WTC11 (cell line): Measurements from ENCODE around the gene DZANK1. TPM values are rescaled to one million over a fixed set of nuclear protein-coding genes. Genes with fewer than 3 reads are reported as not detected.

Experiments used
- ATAC-seq: fragments of 200-7000 bp; cut with Tn5 transposase; 2 replicates; pipeline ENCODE4 v1.10.0; 2021; ENCODE audit warnings: mild to moderate bottlenecking, moderate library complexity
- CTCF ChIA-PET: fragments of 300-600 bp; sonication (Branson Sonifier 250); formaldehyde crosslinking; loops from one replicate; lab custom pipeline; 2021; ENCODE audit warnings: antibody characterized with exemption; lab: Charles Lee
- POLR2A ChIA-PET: fragments of 350-600 bp; sonication (Branson Sonifier 250); formaldehyde crosslinking; loops from one replicate; lab custom pipeline; 2021; ENCODE audit warnings: antibody characterized with exemption; lab: Charles Lee
- DNase-seq: peaks from one replicate; pipeline ENCODE4 v3.0.0; 2021; ENCODE audit warnings: low spot score
- H3K27ac Mint-ChIP-seq: 2 replicates; pipeline ENCODE4 v1.8.0; 2021; ENCODE audit warnings: mixed read lengths
- H3K27me3 Mint-ChIP-seq: 2 replicates; pipeline ENCODE4 v1.8.0; 2021; ENCODE audit warnings: low read depth, mild to moderate bottlenecking, moderate library complexity, mixed read lengths
- H3K36me3 Mint-ChIP-seq: 2 replicates; pipeline ENCODE4 v1.8.0; 2021; ENCODE audit warnings: mixed read lengths
- H3K4me1 Mint-ChIP-seq: 2 replicates; pipeline ENCODE4 v1.8.0; 2022; ENCODE audit warnings: mixed read lengths
- H3K4me3 Mint-ChIP-seq: 2 replicates; pipeline ENCODE4 v1.8.0; 2021; ENCODE audit warnings: mild to moderate bottlenecking, moderate library complexity, mixed read lengths
- H3K9me3 Mint-ChIP-seq: 2 replicates; pipeline ENCODE4 v1.8.0; 2021; ENCODE audit warnings: mixed read lengths
- ATF3 ChIP-seq: sonication (generic); formaldehyde crosslinking; conservative IDR thresholded peaks from 2 replicates; pipeline ENCODE4 v1.8.1; 2022; ENCODE audit warnings: mild to moderate bottlenecking, missing genetic modification reagents
- IRF2 ChIP-seq: sonication (generic); formaldehyde crosslinking; IDR thresholded peaks from 2 replicates; pipeline ENCODE4 v1.8.0; 2022; ENCODE audit warnings: low read depth, missing genetic modification reagents, borderline replicate concordance
- JAZF1 ChIP-seq: fragments of 250-450 bp; sonication (Bioruptor Pico); IDR thresholded peaks from 2 replicates; pipeline ENCODE4 v1.9.0; 2021; ENCODE audit warnings: moderate library complexity, mild to moderate bottlenecking, inconsistent platforms
- JUN ChIP-seq: sonication (generic); formaldehyde crosslinking; IDR thresholded peaks from 2 replicates; pipeline ENCODE4 v1.8.0; 2023; ENCODE audit warnings: mild to moderate bottlenecking, missing genetic modification reagents
- MAX ChIP-seq: sonication (generic); formaldehyde crosslinking; IDR thresholded peaks from 2 replicates; pipeline ENCODE4 v1.8.0; 2022; ENCODE audit warnings: mild to moderate bottlenecking, missing genetic modification reagents
- MXD4 ChIP-seq: fragments of 250-450 bp; sonication (Bioruptor Pico); IDR thresholded peaks from 2 replicates; pipeline ENCODE4 v1.8.0; 2021; ENCODE audit warnings: mild to moderate bottlenecking, moderate library complexity, borderline replicate concordance
- NFE2L1 ChIP-seq: sonication (generic); formaldehyde crosslinking; IDR thresholded peaks from 2 replicates; pipeline ENCODE4 v1.8.1; 2023; ENCODE audit warnings: missing genetic modification reagents
- NR1H2 ChIP-seq: sonication (generic); formaldehyde crosslinking; IDR thresholded peaks from 2 replicates; pipeline ENCODE4 v1.9.0; 2021; ENCODE audit warnings: mild to moderate bottlenecking, moderate library complexity, missing genetic modification reagents
- OVOL2 ChIP-seq: fragments of 250-450 bp; sonication (Bioruptor Pico); IDR thresholded peaks from 2 replicates; pipeline ENCODE4 v1.9.0; 2021; ENCODE audit warnings: mild to moderate bottlenecking, borderline replicate concordance
- RELA ChIP-seq: sonication (generic); formaldehyde crosslinking; IDR thresholded peaks from 2 replicates; pipeline ENCODE4 v1.8.1; 2022; ENCODE audit warnings: missing genetic modification reagents, mild to moderate bottlenecking, borderline replicate concordance
- SOX15 ChIP-seq: fragments of 250-450 bp; sonication (Bioruptor Pico); IDR thresholded peaks from 2 replicates; pipeline ENCODE4 v1.9.0; 2021; ENCODE audit warnings: mild to moderate bottlenecking
- SP1 ChIP-seq: sonication (generic); formaldehyde crosslinking; conservative IDR thresholded peaks from 2 replicates; pipeline ENCODE4 v1.8.1; 2022; ENCODE audit warnings: missing genetic modification reagents
- ZBTB43 ChIP-seq: sonication (generic); formaldehyde crosslinking; IDR thresholded peaks from 2 replicates; pipeline ENCODE4 v1.8.1; 2023; ENCODE audit warnings: mild to moderate bottlenecking, missing genetic modification reagents
- ZMAT4 ChIP-seq: fragments of 250-450 bp; sonication (Bioruptor Pico); IDR thresholded peaks from 2 replicates; pipeline ENCODE4 v1.9.0; 2021; ENCODE audit warnings: mild to moderate bottlenecking
- ZNF396 ChIP-seq: fragments of 250-450 bp; sonication (Bioruptor Pico); IDR thresholded peaks from 2 replicates; pipeline ENCODE4 v1.8.0; 2021; ENCODE audit warnings: mild to moderate bottlenecking, moderate library complexity, borderline replicate concordance
- total RNA-seq: library from RNA; stranded (reverse); gene quantifications from 3 replicates; pipeline ENCODE4 v1.2.3, GENCODE V29; 2021
- TF ChIP-seq, protein P1 (sequence below): sonication (generic); formaldehyde crosslinking; IDR thresholded peaks from 2 replicates; pipeline ENCODE4 v1.8.0; 2023; ENCODE audit warnings: missing genetic modification reagents
- TF ChIP-seq, protein P2 (sequence below): sonication (generic); formaldehyde crosslinking; IDR thresholded peaks from 2 replicates; pipeline ENCODE4 v1.8.1; 2023; ENCODE audit warnings: mild to moderate bottlenecking, missing genetic modification reagents, moderate library complexity
- TF ChIP-seq, protein P3 (sequence below): fragments of 250-450 bp; sonication (Bioruptor Pico); conservative IDR thresholded peaks from 2 replicates; pipeline ENCODE4 v1.9.0; 2021; ENCODE audit warnings: mild to moderate bottlenecking
- TF ChIP-seq, protein P4 (sequence below): sonication (generic); formaldehyde crosslinking; conservative IDR thresholded peaks from 2 replicates; pipeline ENCODE4 v1.8.1; 2023; ENCODE audit warnings: mild to moderate bottlenecking, low read depth, missing genetic modification reagents, moderate library complexity
- TF ChIP-seq, protein P5 (sequence below): sonication (generic); formaldehyde crosslinking; IDR thresholded peaks from 2 replicates; pipeline ENCODE4 v1.8.1; 2023; ENCODE audit warnings: mild to moderate bottlenecking, missing genetic modification reagents, moderate library complexity
- TF ChIP-seq, protein P6 (sequence below): sonication (generic); formaldehyde crosslinking; IDR thresholded peaks from 2 replicates; pipeline ENCODE4 v1.8.0; 2022; ENCODE audit warnings: mild to moderate bottlenecking, missing genetic modification reagents

DZANK1 gene
- total RNA-seq, 1 experiment from 2014 or later = 6.1 TPM

DNA sequence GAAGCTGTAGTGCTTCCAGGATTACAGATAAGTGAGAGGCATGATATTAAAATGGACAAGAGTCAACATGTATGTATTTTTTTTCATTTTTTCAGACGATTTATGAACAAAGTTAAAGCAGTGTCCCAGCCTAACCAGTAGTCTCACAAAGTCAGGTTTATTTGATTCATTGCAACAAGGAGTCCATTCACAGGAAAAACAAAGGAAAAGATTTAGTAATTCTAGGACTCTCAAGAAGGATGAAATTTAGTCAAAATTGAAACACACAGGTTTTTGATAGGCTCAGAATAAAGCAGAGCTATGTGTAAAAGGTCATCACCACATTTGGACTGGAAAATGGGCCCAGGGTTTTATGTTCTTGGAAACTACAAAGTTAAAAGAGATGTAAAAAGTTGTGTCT is 94.5 kb downstream of the DZANK1 start:
- ATAC-seq = no peak
- Mint-ChIP-seq H3K27ac (no peak overlapping the region), H3K4me1 (no peaks in the 10 kb centered on the region), H3K9me3 (peaks cover 17% of the 10 kb centered on the region), H3K4me3 (no peak overlapping the region), H3K36me3 (peaks cover 6% of the 10 kb centered on the region; the same call in 1 of the 2 replicates), H3K27me3 (no peaks in the 10 kb centered on the region)
- POLR2A ChIA-PET = no interaction called here
- TF ChIP-seq OVOL2 (CRISPR knock-in tag) (no peak), JUN (CRISPR knock-in tag) (no peak), MXD4 (CRISPR knock-in tag) (no peak), SP1 (CRISPR knock-in tag) (no peak)
- TF ChIP-seq, protein P1, sequence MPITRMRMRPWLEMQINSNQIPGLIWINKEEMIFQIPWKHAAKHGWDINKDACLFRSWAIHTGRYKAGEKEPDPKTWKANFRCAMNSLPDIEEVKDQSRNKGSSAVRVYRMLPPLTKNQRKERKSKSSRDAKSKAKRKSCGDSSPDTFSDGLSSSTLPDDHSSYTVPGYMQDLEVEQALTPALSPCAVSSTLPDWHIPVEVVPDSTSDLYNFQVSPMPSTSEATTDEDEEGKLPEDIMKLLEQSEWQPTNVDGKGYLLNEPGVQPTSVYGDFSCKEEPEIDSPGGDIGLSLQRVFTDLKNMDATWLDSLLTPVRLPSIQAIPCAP (CRISPR knock-in tag) = no peak
- TF ChIP-seq, protein P2, sequence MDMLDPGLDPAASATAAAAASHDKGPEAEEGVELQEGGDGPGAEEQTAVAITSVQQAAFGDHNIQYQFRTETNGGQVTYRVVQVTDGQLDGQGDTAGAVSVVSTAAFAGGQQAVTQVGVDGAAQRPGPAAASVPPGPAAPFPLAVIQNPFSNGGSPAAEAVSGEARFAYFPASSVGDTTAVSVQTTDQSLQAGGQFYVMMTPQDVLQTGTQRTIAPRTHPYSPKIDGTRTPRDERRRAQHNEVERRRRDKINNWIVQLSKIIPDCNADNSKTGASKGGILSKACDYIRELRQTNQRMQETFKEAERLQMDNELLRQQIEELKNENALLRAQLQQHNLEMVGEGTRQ (CRISPR knock-in tag) = no peak
- TF ChIP-seq, protein P3, sequence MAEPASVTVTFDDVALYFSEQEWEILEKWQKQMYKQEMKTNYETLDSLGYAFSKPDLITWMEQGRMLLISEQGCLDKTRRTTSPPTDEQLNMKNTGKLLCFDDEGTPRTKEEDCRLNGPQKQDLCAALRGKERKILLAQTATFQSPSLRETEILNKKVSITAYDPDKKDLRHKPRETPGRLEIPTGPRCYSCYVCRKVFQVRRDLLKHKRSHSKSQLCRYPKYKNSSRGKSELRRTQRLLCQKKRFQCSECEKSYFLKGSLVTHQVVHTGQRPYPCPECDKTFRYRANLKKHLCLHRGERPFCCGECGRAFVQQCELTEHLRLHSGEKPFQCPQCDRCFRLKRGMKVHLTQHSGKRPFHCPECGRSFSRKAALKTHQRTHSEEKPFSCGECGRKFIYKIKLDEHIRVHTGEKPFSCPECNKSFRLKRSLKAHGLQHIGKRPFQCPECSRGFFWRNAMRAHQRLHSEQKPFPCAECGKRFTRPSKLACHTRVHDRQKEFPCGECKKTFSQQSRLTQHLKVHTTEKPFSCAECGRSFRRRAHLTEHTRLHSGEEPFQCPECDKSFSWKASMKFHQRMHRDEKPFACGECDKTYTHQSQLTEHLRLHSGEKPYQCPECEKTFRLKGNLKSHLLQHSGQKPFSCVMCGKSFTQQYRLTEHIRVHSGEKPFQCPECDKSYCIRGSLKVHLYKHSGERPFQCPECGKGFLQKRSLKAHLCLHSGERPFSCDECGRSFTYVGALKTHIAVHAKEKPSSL (CRISPR knock-in tag) = no peak
- no peak for DNase-seq
- CTCF ChIA-PET = interaction anchor here (1.2 kb wide), 1 partner anchor 9 kb away, joined by 3 read pairs; no protein-coding TSS in a partner anchor

DNA sequence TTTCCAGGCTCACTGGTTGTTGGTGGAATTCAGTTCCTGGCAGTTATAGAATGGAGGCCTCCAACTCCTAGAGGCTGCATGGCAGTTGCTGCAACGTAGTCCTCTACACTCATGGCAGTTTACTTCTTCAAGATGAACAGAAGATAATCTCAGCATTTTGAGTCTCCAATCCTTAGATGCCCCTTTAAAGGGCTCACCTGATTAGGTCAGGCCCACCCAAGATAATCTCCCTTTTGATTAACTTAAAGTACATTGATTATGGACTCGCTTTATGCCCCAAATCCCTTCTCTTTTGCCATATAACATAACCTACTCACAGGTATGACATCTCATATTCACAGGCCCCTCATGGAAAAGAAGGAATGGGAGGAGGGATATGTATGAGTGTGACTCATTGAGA is 102.1 kb downstream of the DZANK1 start:
- H3K4me1 Mint-ChIP-seq = peaks cover 4% of the 10 kb centered on the region; the same call in 1 of the 2 replicates
- no peak for ATAC-seq
- TF ChIP-seq ZMAT4 (CRISPR knock-in tag) (no peak), NR1H2 (no peak), SOX15 (CRISPR knock-in tag) (no peak), ZBTB43 (CRISPR knock-in tag) (no peak), NFE2L1 (no peak), ATF3 (no peak), RELA (CRISPR knock-in tag) (no peak), ZNF396 (CRISPR knock-in tag) (no peak), MAX (CRISPR knock-in tag) (no peak), JAZF1 (CRISPR knock-in tag) (no peak), IRF2 (CRISPR knock-in tag) (no peak)
- TF ChIP-seq, protein P2 (CRISPR knock-in tag) = no peak
- TF ChIP-seq, protein P4, sequence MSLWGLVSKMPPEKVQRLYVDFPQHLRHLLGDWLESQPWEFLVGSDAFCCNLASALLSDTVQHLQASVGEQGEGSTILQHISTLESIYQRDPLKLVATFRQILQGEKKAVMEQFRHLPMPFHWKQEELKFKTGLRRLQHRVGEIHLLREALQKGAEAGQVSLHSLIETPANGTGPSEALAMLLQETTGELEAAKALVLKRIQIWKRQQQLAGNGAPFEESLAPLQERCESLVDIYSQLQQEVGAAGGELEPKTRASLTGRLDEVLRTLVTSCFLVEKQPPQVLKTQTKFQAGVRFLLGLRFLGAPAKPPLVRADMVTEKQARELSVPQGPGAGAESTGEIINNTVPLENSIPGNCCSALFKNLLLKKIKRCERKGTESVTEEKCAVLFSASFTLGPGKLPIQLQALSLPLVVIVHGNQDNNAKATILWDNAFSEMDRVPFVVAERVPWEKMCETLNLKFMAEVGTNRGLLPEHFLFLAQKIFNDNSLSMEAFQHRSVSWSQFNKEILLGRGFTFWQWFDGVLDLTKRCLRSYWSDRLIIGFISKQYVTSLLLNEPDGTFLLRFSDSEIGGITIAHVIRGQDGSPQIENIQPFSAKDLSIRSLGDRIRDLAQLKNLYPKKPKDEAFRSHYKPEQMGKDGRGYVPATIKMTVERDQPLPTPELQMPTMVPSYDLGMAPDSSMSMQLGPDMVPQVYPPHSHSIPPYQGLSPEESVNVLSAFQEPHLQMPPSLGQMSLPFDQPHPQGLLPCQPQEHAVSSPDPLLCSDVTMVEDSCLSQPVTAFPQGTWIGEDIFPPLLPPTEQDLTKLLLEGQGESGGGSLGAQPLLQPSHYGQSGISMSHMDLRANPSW (CRISPR knock-in tag) = no peak
- TF ChIP-seq, protein P5, sequence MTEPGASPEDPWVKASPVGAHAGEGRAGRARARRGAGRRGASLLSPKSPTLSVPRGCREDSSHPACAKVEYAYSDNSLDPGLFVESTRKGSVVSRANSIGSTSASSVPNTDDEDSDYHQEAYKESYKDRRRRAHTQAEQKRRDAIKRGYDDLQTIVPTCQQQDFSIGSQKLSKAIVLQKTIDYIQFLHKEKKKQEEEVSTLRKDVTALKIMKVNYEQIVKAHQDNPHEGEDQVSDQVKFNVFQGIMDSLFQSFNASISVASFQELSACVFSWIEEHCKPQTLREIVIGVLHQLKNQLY (CRISPR knock-in tag) = no peak
- TF ChIP-seq, protein P6, sequence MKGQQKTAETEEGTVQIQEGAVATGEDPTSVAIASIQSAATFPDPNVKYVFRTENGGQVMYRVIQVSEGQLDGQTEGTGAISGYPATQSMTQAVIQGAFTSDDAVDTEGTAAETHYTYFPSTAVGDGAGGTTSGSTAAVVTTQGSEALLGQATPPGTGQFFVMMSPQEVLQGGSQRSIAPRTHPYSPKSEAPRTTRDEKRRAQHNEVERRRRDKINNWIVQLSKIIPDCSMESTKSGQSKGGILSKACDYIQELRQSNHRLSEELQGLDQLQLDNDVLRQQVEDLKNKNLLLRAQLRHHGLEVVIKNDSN (CRISPR knock-in tag) = no peak

More for the DNA sequence above, 102.1 kb downstream of the DZANK1 start:
- ChIA-PET POLR2A (no interaction called here), CTCF (interaction anchor here (1.4 kb wide), 1 partner anchor 16 kb away, joined by 4 read pairs; no protein-coding TSS in a partner anchor)
- Mint-ChIP-seq H3K27ac (no peak overlapping the region), H3K27me3 (no peaks in the 10 kb centered on the region), H3K4me3 (no peak overlapping the region), H3K9me3 (peaks cover 7% of the 10 kb centered on the region), H3K36me3 (no peaks in the 10 kb centered on the region)
- DNase-seq = no peak
